Measurements from ENCODE around the gene GRB2.
"Not testable (repeated sequence)": the region's sequence is repeated elsewhere in the genome, so short reads cannot be mapped to it uniquely, and the experiment has no call there.

The GRB2 gene

GRCh38 chr17:75405365-75406221 lies at the start of gene GRB2:
Gene GRB2 (minus strand): TSS chr17:75405678. CDS start chr17:75393628, 12,050 bp downstream.
- DNase-seq: peak; percentile 100

GRCh38 chr17:75454672-75455071 lies 49.2 kb upstream of the GRB2 start:
- DNase-seq: not testable (repeated sequence)

GRCh38 chr17:75454193-75454592 lies 48.7 kb upstream of the GRB2 start:
- DNase-seq: no peak

- DNase-seq: no peak
Observed at GRCh38 chr17:75450270-75450669, 44.8 kb upstream of the GRB2 start.

GRCh38 chr17:75447951-75448856 lies 42.7 kb upstream of the GRB2 start:
- DNase-seq: no peak

GRCh38 chr17:75445896-75446295 lies 40.4 kb upstream of the GRB2 start:
- DNase-seq: not testable (repeated sequence)

- DNase-seq: no peak
Observed at GRCh38 chr17:75445296-75445695, 39.8 kb upstream of the GRB2 start.

- no peak for DNase-seq
Observed at GRCh38 chr17:75442168-75443103, 37.0 kb upstream of the GRB2 start.

- DNase-seq: no peak
Observed at GRCh38 chr17:75440738-75441448, 35.4 kb upstream of the GRB2 start.

- no peak for DNase-seq
Observed at GRCh38 chr17:75439287-75439686, 33.8 kb upstream of the GRB2 start.

GRCh38 chr17:75437404-75437803 lies 31.9 kb upstream of the GRB2 start:
- DNase-seq: not testable (repeated sequence)

- not testable (repeated sequence) for DNase-seq
Observed at GRCh38 chr17:75434433-75434832, 29.0 kb upstream of the GRB2 start.

GRCh38 chr17:75433218-75433783 lies 27.8 kb upstream of the GRB2 start:
- no peak for DNase-seq

GRCh38 chr17:75430159-75430974 lies 24.9 kb upstream of the GRB2 start:
- no peak for DNase-seq

- no peak for DNase-seq
Observed at GRCh38 chr17:75428543-75429469, 23.3 kb upstream of the GRB2 start.

GRCh38 chr17:75418531-75418930 lies 13.1 kb upstream of the GRB2 start:
- no peak for DNase-seq

- DNase-seq: no peak
Observed at GRCh38 chr17:75417054-75417580, 11.6 kb upstream of the GRB2 start.

- DNase-seq: no peak
Observed at GRCh38 chr17:75416006-75416405, 10.5 kb upstream of the GRB2 start.

- no peak for DNase-seq
Observed at GRCh38 chr17:75414488-75414887, 9.0 kb upstream of the GRB2 start.

Measured in activated CD4-positive, alpha-beta T cell treated with anti-CD3 and anti-CD28 coated beads, Interleukin-10, Interleukin-2, amounts not matched to agents 100 ng/mL and 50 ng/mL, durations not matched to agents 16 hours and 8 hours (primary cell).